IMR-90 (cell line): ENCODE results near the gene ATP2B1. TPM values are rescaled to one million over a fixed set of nuclear protein-coding genes. Genes with fewer than 3 reads are reported as not detected.

ENCODE experiments used
- ATAC-seq: fragments of 200-7000 bp; cut with Tn5 transposase; 2 replicates; pipeline ENCODE4 v1.9.1; 2020; ENCODE audit warnings: low read depth, mild to moderate bottlenecking, moderate library complexity
- BruUV-seq: library from RNA; stranded (reverse); fragments of 400-500 nt; replicated peaks from 2 replicates; lab custom pipeline; 2021; lab: Mats Ljungman, UMichigan
- CTCF ChIA-PET: fragments of 300-600 bp; formaldehyde crosslinking; extraction: SDS; loops from one replicate; lab custom pipeline; 2021; ENCODE audit warnings: antibody characterized with exemption; lab: Yijun Ruan, JAX
- POLR2A ChIA-PET: fragments of 300-600 bp; sonication (Branson Sonifier 250); formaldehyde crosslinking; loops from one replicate; lab custom pipeline; 2022; ENCODE audit warnings: antibody characterized with exemption; ENCODE audit not compliant: unreplicated experiment; lab: Charles Lee
- DNase-seq: peaks from one replicate; pipeline ENCODE4 v3.0.0; 2013
- H2AFZ ChIP-seq: replicated peaks from 2 replicates; pipeline ENCODE3; 2013; ENCODE audit warnings: low read length, mild to moderate bottlenecking; ENCODE audit not compliant: poor library complexity
- H2AK5ac ChIP-seq: 2 replicates; pipeline ENCODE4 v1.6.1; 2013; ENCODE audit warnings: low read depth, low read length, inconsistent platforms
- H2AK9ac ChIP-seq: replicated peaks from 2 replicates; pipeline ENCODE3; 2013; ENCODE audit warnings: mild to moderate bottlenecking, low read depth, low read length, moderate library complexity; ENCODE audit not compliant: poor library complexity
- H2BK120ac ChIP-seq: 2 replicates; pipeline ENCODE4 v1.6.1; 2013; ENCODE audit warnings: low read depth, low read length, inconsistent platforms
- H2BK15ac ChIP-seq: 3 replicates; pipeline ENCODE4 v1.6.1; 2013; ENCODE audit warnings: low read depth, low read length, inconsistent platforms
- H2BK20ac ChIP-seq: 2 replicates; pipeline ENCODE4 v1.6.1; 2013; ENCODE audit warnings: low read depth, mild to moderate bottlenecking, inconsistent platforms, low read length, moderate library complexity
- H2BK5ac ChIP-seq: 2 replicates; pipeline ENCODE4 v1.6.1; 2013; ENCODE audit warnings: mild to moderate bottlenecking, low read depth, low read length, inconsistent platforms; ENCODE audit not compliant: poor library complexity, severe bottlenecking
- H3K14ac ChIP-seq: replicated peaks from 2 replicates; pipeline ENCODE4 v1.6.1; 2013; ENCODE audit warnings: low read depth, low read length, inconsistent platforms
- H3K18ac ChIP-seq: 2 replicates; pipeline ENCODE4 v1.6.1; 2013; ENCODE audit warnings: low read depth, low read length, control low read depth
- H3K23ac ChIP-seq: 2 replicates; pipeline ENCODE4 v1.6.1; 2013; ENCODE audit warnings: low read depth, low read length, inconsistent platforms
- H3K27ac ChIP-seq: 2 replicates; pipeline ENCODE4 v1.5.1; 2013; ENCODE audit warnings: mild to moderate bottlenecking, control low read depth, low read length; ENCODE audit not compliant: insufficient read depth
- H3K27me3 ChIP-seq: 2 replicates; pipeline ENCODE4 v1.6.1; 2013; ENCODE audit warnings: low read length; ENCODE audit not compliant: control insufficient read depth, insufficient read depth
- H3K36me3 ChIP-seq: 2 replicates; pipeline ENCODE4 v1.6.1; 2013; ENCODE audit warnings: low read length, mixed read lengths; ENCODE audit not compliant: control insufficient read depth, insufficient read depth
- H3K4ac ChIP-seq: 2 replicates; pipeline ENCODE4 v1.6.1; 2013; ENCODE audit warnings: low read depth, low read length, inconsistent platforms
- H3K4me1 ChIP-seq: 2 replicates; pipeline ENCODE4 v1.6.1; 2013; ENCODE audit warnings: low read length, mixed read lengths; ENCODE audit not compliant: control insufficient read depth, insufficient read depth
- H3K4me2 ChIP-seq: 2 replicates; pipeline ENCODE4 v1.6.1; 2013; ENCODE audit warnings: low read depth, mild to moderate bottlenecking, control low read depth, low read length, moderate library complexity
- H3K4me3 ChIP-seq: 2 replicates; pipeline ENCODE4 v1.5.1; 2013; ENCODE audit warnings: low read depth, mild to moderate bottlenecking, control low read depth, low read length, moderate library complexity; ENCODE audit not compliant: insufficient read depth
- H3K56ac ChIP-seq: 2 replicates; pipeline ENCODE4 v1.6.1; 2013; ENCODE audit warnings: low read length, inconsistent platforms; ENCODE audit not compliant: insufficient read depth; ENCODE audit errors: extremely low read depth
- H3K79me1 ChIP-seq, 2 experiments: 2 replicates each; pipeline ENCODE4 v1.6.1; 2013; ENCODE audit warnings: low read length in 2 of 2, inconsistent platforms in 1 of 2, low read depth in 1 of 2
- H3K9ac ChIP-seq: 2 replicates; pipeline ENCODE4 v1.6.1; 2013; ENCODE audit warnings: low read depth, low read length, control low read depth
- H3K9me1 ChIP-seq: 2 replicates; pipeline ENCODE4 v1.6.1; 2013; ENCODE audit warnings: low read length, inconsistent platforms; ENCODE audit not compliant: insufficient read depth
- H3K9me3 ChIP-seq: 2 replicates; pipeline ENCODE4 v1.6.1; 2013; ENCODE audit warnings: low read length; ENCODE audit not compliant: control insufficient read depth, insufficient read depth
- H4K20me1 ChIP-seq: 2 replicates; pipeline ENCODE4 v1.6.1; 2013; ENCODE audit warnings: low read length, inconsistent platforms; ENCODE audit not compliant: insufficient read depth
- H4K5ac ChIP-seq: 2 replicates; pipeline ENCODE4 v1.6.1; 2013; ENCODE audit warnings: mild to moderate bottlenecking, low read depth, low read length, control low read depth
- H4K8ac ChIP-seq, 2 experiments: 2 replicates each; pipeline ENCODE4 v1.6.1; 2013; ENCODE audit warnings: low read depth in 2 of 2, low read length in 2 of 2, control low read depth in 1 of 2, inconsistent platforms in 1 of 2
- H4K91ac ChIP-seq: 2 replicates; pipeline ENCODE4 v1.6.1; 2013; ENCODE audit warnings: low read depth, low read length, inconsistent platforms; ENCODE audit not compliant: insufficient read depth
- BHLHE40 ChIP-seq: fragments of 150-350 bp; IDR thresholded peaks from 2 replicates; pipeline ENCODE4 v1.6.1; 2016; ENCODE audit warnings: mild to moderate bottlenecking, low read depth, low read length
- CEBPB ChIP-seq: IDR thresholded peaks from 2 replicates; pipeline ENCODE4 v1.6.1; 2012; ENCODE audit warnings: low read depth, low read length, improper control_type of control experiment
- CHD1 ChIP-seq: IDR thresholded peaks from 2 replicates; pipeline ENCODE4 v1.6.1; 2012; ENCODE audit warnings: low read depth, low read length, improper control_type of control experiment
- CTCF ChIP-seq: conservative IDR thresholded peaks from 2 replicates; pipeline ENCODE4 v1.5.1; 2012; ENCODE audit warnings: mild to moderate bottlenecking, low read depth, low read length, improper control_type of control experiment
- ELK1 ChIP-seq: fragments of 150-350 bp; IDR thresholded peaks from 2 replicates; pipeline ENCODE4 v1.6.1; 2016; ENCODE audit warnings: low read depth, mild to moderate bottlenecking, low read length, moderate library complexity, borderline replicate concordance
- FOS ChIP-seq: fragments of 150-350 bp; IDR thresholded peaks from 2 replicates; pipeline ENCODE4 v1.6.1; 2016; ENCODE audit warnings: low read depth, low read length
- MAZ ChIP-seq: IDR thresholded peaks from 2 replicates; pipeline ENCODE4 v1.6.1; 2012; ENCODE audit warnings: low read depth, mild to moderate bottlenecking, low read length, improper control_type of control experiment, moderate library complexity, borderline replicate concordance
- MXI1 ChIP-seq: IDR thresholded peaks from 2 replicates; pipeline ENCODE4 v1.6.1; 2012; ENCODE audit warnings: low read depth, mild to moderate bottlenecking, low read length, moderate library complexity, borderline replicate concordance
- NFE2L2 ChIP-seq: fragments of 150-350 bp; IDR thresholded peaks from 2 replicates; pipeline ENCODE4 v1.6.1; 2016; ENCODE audit warnings: low read depth, mild to moderate bottlenecking, low read length
- POLR2A ChIP-seq: IDR thresholded peaks from 2 replicates; pipeline ENCODE4 v1.6.1; 2012; ENCODE audit warnings: mild to moderate bottlenecking, low read depth, low read length
- RAD21 ChIP-seq: IDR thresholded peaks from 2 replicates; pipeline ENCODE4 v1.6.1; 2012; ENCODE audit warnings: low read length, improper control_type of control experiment
- RCOR1 ChIP-seq: IDR thresholded peaks from 2 replicates; pipeline ENCODE4 v1.6.1; 2012; ENCODE audit warnings: mild to moderate bottlenecking, low read length, improper control_type of control experiment; ENCODE audit not compliant: insufficient replicate concordance
- RFX5 ChIP-seq: IDR thresholded peaks from 2 replicates; pipeline ENCODE4 v1.8.0; 2012; ENCODE audit warnings: low read depth, mild to moderate bottlenecking, low read length, moderate library complexity
- SMC3 ChIP-seq: fragments of 150-350 bp; IDR thresholded peaks from 2 replicates; pipeline ENCODE4 v1.6.1; 2016; ENCODE audit warnings: low read depth, mild to moderate bottlenecking, antibody characterized with exemption, low read length, moderate library complexity
- whole genome bisulfite sequencing, 2 experiments: methylation state at CpG; one replicate each; pipeline versions ENCODE4 v1.1.5 to v1.1.7; 2013; ENCODE audit warnings: missing lambda C conversion rate in 2 of 2; ENCODE audit not compliant: insufficient read length in 1 of 2; ENCODE audit errors: extremely low coverage in 2 of 2; 5-methylcytosine and 5-hydroxymethylcytosine counted together
- dilution Hi-C: fragments of 300-500 bp; cut with HindIII; formaldehyde crosslinking; loops from one replicate; pipeline ENCODE4 v1.14.3; 2018; ENCODE audit warnings: low sequenced_read_pairs; ENCODE audit not compliant: unreplicated experiment
- in situ Hi-C: fragments of 300-500 bp; cut with MboI; formaldehyde crosslinking; loops from 3 replicates; pipeline ENCODE4 v1.14.3; 2019; ENCODE audit warnings: low sequenced_read_pairs, inconsistent platforms, mixed read lengths
- intact Hi-C: fragments of 100-400 bp; cut with micrococcal nuclease; formaldehyde crosslinking; loops from 2 replicates; pipeline ENCODE4 v1.10.0; 2022
- polyA plus RNA-seq, 3 experiments: library from polyadenylated mRNA; depleted of rRNA; stranded (reverse); fragments of >200 nt; gene quantifications; 2 replicates each; pipeline ENCODE4 v1.2.3, GENCODE V29; 2012; ENCODE audit warnings: low replicate concordance in 1 of 3
- total RNA-seq: library from RNA; depleted of rRNA; stranded (reverse); fragments of >200 nt; gene quantifications from 2 replicates; pipeline ENCODE4 v1.2.3, GENCODE V29; 2012

Gene ATP2B1
- total and polyA plus RNA-seq, 2 of the 4 experiments (the other 2 are of a cell fraction), result 9.9 to 32.6 TPM

DNA sequence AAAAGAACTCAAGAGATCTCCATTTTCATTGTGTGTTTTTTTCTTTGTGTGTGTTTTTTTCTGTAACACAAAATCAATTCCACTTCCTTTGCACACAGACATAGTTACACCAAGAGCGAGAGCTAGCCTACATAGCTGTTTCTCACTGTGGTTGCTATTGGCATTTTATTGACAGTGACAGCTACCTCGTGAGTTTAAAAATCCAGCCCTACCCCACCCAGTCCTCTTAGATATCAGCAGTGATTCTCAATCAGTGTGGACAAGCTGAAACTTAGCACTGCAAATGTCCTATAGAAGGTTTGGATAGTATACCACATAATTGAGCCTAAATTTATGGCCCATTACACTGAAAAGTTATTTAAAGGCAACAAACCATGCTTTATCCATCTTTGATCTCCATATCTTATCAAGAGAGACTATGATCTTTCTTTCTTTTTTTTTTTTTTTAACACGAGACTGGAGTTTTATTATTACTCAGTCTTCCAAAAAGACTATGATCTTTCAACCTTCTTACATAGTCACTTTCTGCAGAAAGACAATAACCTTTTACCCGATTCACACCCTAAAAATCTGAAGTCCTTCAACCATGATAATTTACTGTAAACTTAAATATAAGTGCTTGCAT, 46.8 kb downstream of the ATP2B1 start:
- WGBS, 2 experiments, result no CpG with 5 or more reads among the region's 4 CpGs

More for the DNA sequence above, 46.8 kb downstream of the ATP2B1 start:
- H3K4me2 ChIP-seq, result no peak overlapping the region
- no peaks in the 10 kb centered on the region for H3K36me3 ChIP-seq
- POLR2A ChIA-PET, result interaction anchor here (0.6 kb wide), 2 partner anchors 26 to 48 kb away, joined by 3 to 13 read pairs; no protein-coding TSS in a partner anchor
- no peak overlapping the region for H3K27ac ChIP-seq
- no peak overlapping the region for H4K91ac ChIP-seq
- no peak overlapping the region for H3K14ac ChIP-seq
- no peaks in the 10 kb centered on the region for H3K9me3 ChIP-seq
- H3K18ac ChIP-seq, result no peak overlapping the region
- H2BK5ac ChIP-seq, result no peak overlapping the region
- TF ChIP-seq MXI1 (no peak), CEBPB (no peak), SMC3 (no peak), NFE2L2 (no peak), RFX5 (no peak), CTCF (no peak), RAD21 (no peak), MAZ (no peak), CHD1 (no peak), BHLHE40 (no peak), RCOR1 (no peak), FOS (no peak), POLR2A (no peak), ELK1 (no peak)
- no peak overlapping the region for H3K4me3 ChIP-seq
- H3K4ac ChIP-seq, result no peak overlapping the region
- BruUV-seq, result no TSS peak
- peaks cover 7% of the 10 kb centered on the region; the same call in 1 of the 2 replicates for H3K9me1 ChIP-seq
- CTCF ChIA-PET, result no interaction called here
- H4K5ac ChIP-seq, result no peak overlapping the region
- H2AK5ac ChIP-seq, result no peak overlapping the region
- ATAC-seq (no peak), DNase-seq (no peak)
- no peak overlapping the region for H2AFZ ChIP-seq
- H4K20me1 ChIP-seq, result peaks cover 25% of the 10 kb centered on the region
- H3K9ac ChIP-seq, result no peak overlapping the region
- no peak overlapping the region for H3K23ac ChIP-seq
- H2BK20ac ChIP-seq, result no peak overlapping the region; the same call in 1 of the 2 replicates
- no peak overlapping the region for H2BK120ac ChIP-seq
- intact Hi-C loops, result no loop called here
- H3K56ac ChIP-seq, result no peak overlapping the region
- H4K8ac ChIP-seq, result no peak overlapping the region
- no peak overlapping the region for H2AK9ac ChIP-seq
- peaks cover 29 to 67% of the 10 kb centered on the region in 2 experiments for H3K79me1 ChIP-seq
- H3K4me1 ChIP-seq, result peaks cover 6% of the 10 kb centered on the region
- in situ Hi-C loops, result no loop called here
- dilution Hi-C loops, result no loop called here
- no peaks in the 10 kb centered on the region for H3K27me3 ChIP-seq
- H2BK15ac ChIP-seq, result no peak overlapping the region
